ENCODE data around the gene PPRC1.

DNA sequence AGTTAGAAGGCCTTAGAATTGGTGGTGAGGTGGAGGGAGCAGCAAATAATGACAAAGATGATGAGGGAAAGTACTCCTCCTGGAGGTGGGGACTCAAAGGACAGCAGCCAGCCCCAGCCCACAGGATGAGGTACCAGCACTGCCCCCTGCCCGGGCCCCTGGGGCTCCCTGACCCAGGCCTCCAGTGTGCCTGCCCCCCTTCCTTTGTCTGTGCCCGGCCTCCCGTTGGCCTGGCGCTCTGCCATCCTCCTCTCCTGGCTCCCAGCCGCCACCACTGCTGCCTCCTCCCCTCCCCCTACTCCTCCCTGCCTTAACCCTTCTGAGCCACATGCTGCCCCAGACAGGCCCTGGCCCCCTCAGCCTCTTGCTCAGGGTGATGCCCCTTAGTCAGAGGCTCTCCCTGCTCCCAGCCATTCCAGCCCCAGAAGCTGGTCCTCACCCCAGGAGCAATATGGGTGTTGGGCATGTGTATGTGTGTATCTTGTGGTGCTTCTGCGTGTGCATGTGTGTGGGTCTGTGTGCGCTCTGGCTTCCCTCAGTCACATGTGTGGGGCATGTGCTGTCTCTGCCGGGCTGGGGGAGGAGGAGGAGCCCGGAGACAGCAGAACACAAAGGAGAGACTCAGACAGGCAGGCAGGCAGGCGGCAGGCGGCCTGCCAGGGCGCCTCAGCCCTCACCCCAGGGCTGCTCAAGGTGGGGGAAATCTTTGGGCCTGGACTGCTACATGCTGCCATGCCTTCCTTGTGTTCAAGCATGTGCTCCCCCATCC is 15.3 kb upstream of the PPRC1 start:
- TF ChIP-seq EZH2 (IDR thresholded peaks at IDR 0.05; ENCODE audit: borderline replicate concordance, insufficient read depth, low read depth, low read length, poor library complexity, severe bottlenecking): no peak
- TF ChIP-seq, protein P1, sequence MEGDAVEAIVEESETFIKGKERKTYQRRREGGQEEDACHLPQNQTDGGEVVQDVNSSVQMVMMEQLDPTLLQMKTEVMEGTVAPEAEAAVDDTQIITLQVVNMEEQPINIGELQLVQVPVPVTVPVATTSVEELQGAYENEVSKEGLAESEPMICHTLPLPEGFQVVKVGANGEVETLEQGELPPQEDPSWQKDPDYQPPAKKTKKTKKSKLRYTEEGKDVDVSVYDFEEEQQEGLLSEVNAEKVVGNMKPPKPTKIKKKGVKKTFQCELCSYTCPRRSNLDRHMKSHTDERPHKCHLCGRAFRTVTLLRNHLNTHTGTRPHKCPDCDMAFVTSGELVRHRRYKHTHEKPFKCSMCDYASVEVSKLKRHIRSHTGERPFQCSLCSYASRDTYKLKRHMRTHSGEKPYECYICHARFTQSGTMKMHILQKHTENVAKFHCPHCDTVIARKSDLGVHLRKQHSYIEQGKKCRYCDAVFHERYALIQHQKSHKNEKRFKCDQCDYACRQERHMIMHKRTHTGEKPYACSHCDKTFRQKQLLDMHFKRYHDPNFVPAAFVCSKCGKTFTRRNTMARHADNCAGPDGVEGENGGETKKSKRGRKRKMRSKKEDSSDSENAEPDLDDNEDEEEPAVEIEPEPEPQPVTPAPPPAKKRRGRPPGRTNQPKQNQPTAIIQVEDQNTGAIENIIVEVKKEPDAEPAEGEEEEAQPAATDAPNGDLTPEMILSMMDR (IDR thresholded peaks at IDR 0.05): no peak
